Stomach (tissue), 9 donors: Measurements from ENCODE around the gene ELN. TPM values are rescaled to one million over a fixed set of nuclear protein-coding genes. Genes with fewer than 3 reads are reported as not detected.

Source experiments
- DNase-seq, 2 donors: peaks; one replicate each; pipeline versions ENCODE4 v3.0.0 to v3.0.0-alpha.2; 2013 to 2019
- H3K27ac ChIP-seq, 5 donors: fragments of 200-600 bp in 4 of 5; sonication (generic) in 4 of 5; one replicate each; pipeline ENCODE4 v1.5.1; 2013 to 2019; ENCODE audit warnings: mild to moderate bottlenecking in 1 of 5, moderate library complexity in 1 of 5
- H3K27me3 ChIP-seq, 3 donors: fragments of 200-600 bp; sonication (generic); one replicate each; pipeline ENCODE4 v1.5.1; 2017 to 2019; ENCODE audit warnings: mixed run types in 1 of 3
- H3K36me3 ChIP-seq, 4 donors: fragments of 200-600 bp; sonication (generic); 1 replicate in 3 of 4; 2 replicates in 1 of 4; pipeline ENCODE4 v1.5.1; 2016 to 2019
- H3K4me1 ChIP-seq, 4 donors: fragments of 200-600 bp; sonication (generic); one replicate each; pipeline ENCODE4 v1.5.1; 2016 to 2019
- H3K4me3 ChIP-seq, 4 donors: fragments of 200-600 bp; sonication (generic) in 3 of 4; one replicate each; pipeline ENCODE4 v1.5.1; 2016 to 2019; ENCODE audit warnings: mild to moderate bottlenecking in 1 of 4
- H3K9me3 ChIP-seq, 4 donors: fragments of 200-600 bp; sonication (generic); one replicate each; pipeline ENCODE4 v1.5.1; 2016 to 2019
- CTCF ChIP-seq, 7 experiments: fragments of 450-650 bp in 4 of 7; fragments of 200-600 bp in 3 of 7; sonication (generic) in 3 of 7; IDR thresholded peaks; one replicate each; pipeline ENCODE4 v1.5.1; 2016 to 2019; ENCODE audit warnings: antibody characterized with exemption in 7 of 7, control low read depth in 2 of 7, mild to moderate bottlenecking in 1 of 7
- EP300 ChIP-seq: sonication (generic); formaldehyde crosslinking; IDR thresholded peaks from one replicate; pipeline ENCODE4 v1.6.1; 2017; ENCODE audit warnings: antibody characterized with exemption
- POLR2A ChIP-seq, 4 donors: fragments of 450-650 bp; IDR thresholded peaks; one replicate each; pipeline ENCODE4 v1.6.1; 2016; ENCODE audit warnings: antibody characterized with exemption in 4 of 4, control low read depth in 2 of 4, mild to moderate bottlenecking in 1 of 4, moderate library complexity in 1 of 4
- POLR2AphosphoS5 ChIP-seq, 3 donors: sonication (generic); formaldehyde crosslinking; IDR thresholded peaks; one replicate each; pipeline ENCODE4 v1.6.1; 2016; ENCODE audit warnings: antibody characterized with exemption in 3 of 3
- WGBS, 5 donors: extraction: QIAGEN DNeasy Blood & Tissue Kit in 3 of 5; methylation state at CpG; one replicate each; pipeline versions ENCODE4 v1.1.5 to v1.1.7; 2013 to 2018; 5-methylcytosine and 5-hydroxymethylcytosine counted together
- intact Hi-C: fragments of 100-400 bp; cut with DNase I; formaldehyde crosslinking; loops from one replicate; pipeline ENCODE4 v1.15.1; 2023; ENCODE audit warnings: low total_unique reads
- polyA plus RNA-seq, 3 donors: library from polyadenylated mRNA; stranded (reverse); fragments of 200-250 nt; gene quantifications; one replicate each; pipeline ENCODE4 v1.2.3, GENCODE V29; 2013
- total RNA-seq, 5 donors: library from RNA; depleted of rRNA; stranded (reverse); fragments of >200 nt; gene quantifications; one replicate each; pipeline versions ENCODE4 v1.1.0 to v1.2.3, GENCODE V29; 2014 to 2016
- donor health status: healthy with polysubstance abuse.
- donor health status: Bipolar disorder and iron deficiency.
- donor health status: healthy.

The ELN gene
- total and polyA plus RNA-seq, 8 donors: 19.4 to 274 (median 66.5) TPM

- TF ChIP-seq POLR2A (IDR thresholded peaks at IDR 0.05) (no peak), CTCF (IDR thresholded peaks at IDR 0.05) (no peak)
- intact Hi-C loops: no loop called here
- DNase-seq: peak; percentile 23 to 31
Measured at GRCh38 chr7:74097937-74098614, 70.1 kb downstream of the ELN start.

GRCh38 chr7:74099031-74099430, 71.1 kb downstream of the ELN start:
- H3K4me3 ChIP-seq: no peak overlapping the region
- H3K36me3 ChIP-seq: peaks cover 3 to 70% (median 63%) of the 10 kb centered on the region in 4 donors
- intact Hi-C loops: no loop called here
- TF ChIP-seq EP300 (no peak), POLR2AphosphoS5 (IDR thresholded peaks at IDR 0.05) (no peak), CTCF (IDR thresholded peaks at IDR 0.05) (no peak), POLR2A (IDR thresholded peaks at IDR 0.05) (no peak)
- DNase-seq: no peak
- no peaks in the 10 kb centered on the region for H3K27me3 ChIP-seq
- 95 to 98% (median 97%) methylated on average over 17 of the region's 17 CpGs for WGBS, 5 donors
- peak overlapping the region in 4 of 5 donors; percentile 17 to 68 (median 42) for H3K27ac ChIP-seq
- peaks cover 9 to 16% (median 14%) of the 10 kb centered on the region in 4 donors for H3K4me1 ChIP-seq
- peaks cover 0 to 5% (median 0%) of the 10 kb centered on the region in 4 donors for H3K9me3 ChIP-seq

More at GRCh38 chr7:74097937-74098614, 70.1 kb downstream of the ELN start:
- Histone ChIP-seq H3K4me1 (peaks cover 18 to 26% (median 24%) of the 10 kb centered on the region in 4 donors), H3K4me3 (no peak overlapping the region), H3K36me3 (peaks cover 0 to 61% (median 55%) of the 10 kb centered on the region in 4 donors), H3K9me3 (peaks cover 0 to 5% (median 0%) of the 10 kb centered on the region in 4 donors), H3K27ac (peak overlapping the region in 4 of 5 donors; percentile 29 to 68 (median 42)), H3K27me3 (no peaks in the 10 kb centered on the region)
- 73 to 85% (median 82%) methylated on average over 10 to 11 of the region's 11 CpGs for WGBS, 5 donors

- peaks cover 0 to 5% (median 0%) of the 10 kb centered on the region in 4 donors for H3K9me3 ChIP-seq
- WGBS, 5 donors: 69 to 82% (median 80%) methylated on average over 7 to 8 of the region's 8 CpGs
- TF ChIP-seq POLR2AphosphoS5 (IDR thresholded peaks at IDR 0.05) (peak in 1 of 3 donors; percentile 19), POLR2A (IDR thresholded peaks at IDR 0.05) (no peak)
- peak in 1 of 2 donors; percentile 51 for DNase-seq
- H3K27me3 ChIP-seq: no peaks in the 10 kb centered on the region
- no peaks in the 10 kb centered on the region for H3K4me1 ChIP-seq
- H3K4me3 ChIP-seq: no peak overlapping the region
- intact Hi-C loops: no loop called here
- peaks cover 16 to 91% (median 82%) of the 10 kb centered on the region in 4 donors for H3K36me3 ChIP-seq
- H3K27ac ChIP-seq: peak overlapping the region in 3 of 5 donors; percentile 35 to 57 (median 42)
Measured at GRCh38 chr7:74101061-74101681, 73.2 kb downstream of the ELN start.

GRCh38 chr7:74103219-74103772, 75.3 kb downstream of the ELN start:
- H3K9me3 ChIP-seq: no peaks in the 10 kb centered on the region
- peaks cover 35 to 94% (median 87%) of the 10 kb centered on the region in 4 donors for H3K36me3 ChIP-seq
- TF ChIP-seq CTCF (IDR thresholded peaks at IDR 0.05) (no peak), POLR2AphosphoS5 (IDR thresholded peaks at IDR 0.05) (no peak), POLR2A (IDR thresholded peaks at IDR 0.05) (no peak), EP300 (no peak)
- WGBS, 5 donors: 92 to 99% (median 97%) methylated on average over 6 of the region's 6 CpGs
- intact Hi-C loops: no loop called here
- no peaks in the 10 kb centered on the region for H3K4me1 ChIP-seq
- no peaks in the 10 kb centered on the region for H3K27me3 ChIP-seq
- H3K4me3 ChIP-seq: no peak overlapping the region
- DNase-seq: no peak
- H3K27ac ChIP-seq: no peak overlapping the region
